HG03432 (cell line): Measurements from ENCODE around the gene PDZD2.
A peak's percentile ranks its signal among the peaks of the same experiment; 100 is the strongest.

Experiments used
- ATAC-seq: cut with Tn5 transposase; IDR thresholded peaks from one replicate; pipeline ENCODE4 v1.9.1; 2021; ENCODE audit warnings: mild to moderate bottlenecking, moderate library complexity; ENCODE audit not compliant: unreplicated experiment

Gene PDZD2

DNA sequence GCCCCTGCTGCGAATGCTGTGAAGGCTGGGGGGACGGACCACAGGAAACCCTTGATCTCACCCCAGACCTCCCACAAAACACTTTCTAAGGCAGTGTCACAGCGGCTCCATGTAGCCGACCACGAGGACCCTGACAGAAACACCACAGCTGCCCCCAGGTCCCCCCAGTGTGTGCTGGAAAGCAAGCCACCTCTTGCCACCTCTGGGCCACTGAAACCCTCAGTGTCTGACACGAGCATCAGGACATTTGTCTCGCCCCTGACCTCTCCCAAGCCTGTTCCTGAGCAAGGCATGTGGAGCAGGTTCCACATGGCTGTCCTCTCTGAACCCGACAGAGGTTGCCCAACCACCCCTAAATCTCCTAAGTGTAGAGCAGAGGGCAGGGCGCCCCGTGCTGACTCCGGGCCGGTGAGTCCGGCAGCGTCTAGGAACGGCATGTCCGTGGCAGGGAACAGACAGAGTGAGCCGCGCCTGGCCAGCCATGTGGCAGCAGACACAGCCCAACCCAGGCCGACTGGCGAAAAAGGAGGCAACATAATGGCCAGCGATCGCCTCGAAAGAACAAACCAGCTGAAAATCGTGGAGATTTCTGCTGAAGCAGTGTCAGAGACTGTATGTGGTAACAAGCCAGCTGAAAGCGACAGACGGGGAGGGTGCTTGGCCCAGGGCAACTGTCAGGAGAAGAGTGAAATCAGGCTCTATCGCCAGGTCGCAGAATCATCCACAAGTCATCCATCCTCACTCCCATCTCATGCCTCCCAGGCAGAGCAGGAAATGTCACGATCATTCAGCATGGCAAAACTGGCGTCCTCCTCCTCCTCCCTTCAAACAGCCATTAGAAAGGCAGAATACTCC lies 450.4 kb downstream of the PDZD2 start:
- ATAC-seq, result no peak

DNA sequence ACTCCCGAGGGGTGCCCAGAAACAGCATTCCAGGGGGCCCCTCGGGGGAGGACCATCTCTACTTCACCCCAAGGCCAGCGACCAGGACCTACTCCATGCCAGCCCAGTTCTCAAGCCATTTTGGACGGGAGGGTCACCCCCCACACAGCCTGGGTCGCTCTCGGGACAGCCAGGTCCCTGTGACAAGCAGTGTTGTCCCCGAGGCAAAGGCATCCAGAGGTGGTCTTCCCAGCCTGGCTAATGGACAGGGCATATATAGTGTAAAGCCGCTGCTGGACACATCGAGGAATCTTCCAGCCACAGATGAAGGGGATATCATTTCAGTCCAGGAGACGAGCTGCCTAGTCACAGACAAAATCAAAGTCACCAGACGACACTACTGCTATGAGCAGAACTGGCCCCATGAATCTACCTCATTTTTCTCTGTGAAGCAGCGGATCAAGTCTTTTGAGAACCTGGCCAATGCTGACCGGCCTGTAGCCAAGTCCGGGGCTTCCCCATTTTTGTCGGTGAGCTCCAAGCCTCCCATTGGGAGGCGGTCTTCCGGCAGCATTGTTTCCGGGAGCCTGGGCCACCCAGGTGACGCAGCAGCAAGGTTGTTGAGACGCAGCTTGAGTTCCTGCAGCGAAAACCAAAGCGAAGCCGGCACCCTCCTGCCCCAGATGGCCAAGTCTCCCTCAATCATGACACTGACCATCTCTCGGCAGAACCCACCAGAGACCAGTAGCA lies 451.3 kb downstream of the PDZD2 start:
- ATAC-seq, result no peak

DNA sequence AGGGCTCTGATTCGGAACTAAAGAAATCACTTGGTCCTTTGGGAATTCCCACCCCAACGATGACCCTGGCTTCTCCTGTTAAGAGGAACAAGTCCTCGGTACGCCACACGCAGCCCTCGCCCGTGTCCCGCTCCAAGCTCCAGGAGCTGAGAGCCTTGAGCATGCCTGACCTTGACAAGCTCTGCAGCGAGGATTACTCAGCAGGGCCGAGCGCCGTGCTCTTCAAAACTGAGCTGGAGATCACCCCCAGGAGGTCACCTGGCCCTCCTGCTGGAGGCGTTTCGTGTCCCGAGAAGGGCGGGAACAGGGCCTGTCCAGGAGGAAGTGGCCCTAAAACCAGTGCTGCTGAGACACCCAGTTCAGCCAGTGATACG lies 451.8 kb downstream of the PDZD2 start:
- ATAC-seq, result no peak

DNA sequence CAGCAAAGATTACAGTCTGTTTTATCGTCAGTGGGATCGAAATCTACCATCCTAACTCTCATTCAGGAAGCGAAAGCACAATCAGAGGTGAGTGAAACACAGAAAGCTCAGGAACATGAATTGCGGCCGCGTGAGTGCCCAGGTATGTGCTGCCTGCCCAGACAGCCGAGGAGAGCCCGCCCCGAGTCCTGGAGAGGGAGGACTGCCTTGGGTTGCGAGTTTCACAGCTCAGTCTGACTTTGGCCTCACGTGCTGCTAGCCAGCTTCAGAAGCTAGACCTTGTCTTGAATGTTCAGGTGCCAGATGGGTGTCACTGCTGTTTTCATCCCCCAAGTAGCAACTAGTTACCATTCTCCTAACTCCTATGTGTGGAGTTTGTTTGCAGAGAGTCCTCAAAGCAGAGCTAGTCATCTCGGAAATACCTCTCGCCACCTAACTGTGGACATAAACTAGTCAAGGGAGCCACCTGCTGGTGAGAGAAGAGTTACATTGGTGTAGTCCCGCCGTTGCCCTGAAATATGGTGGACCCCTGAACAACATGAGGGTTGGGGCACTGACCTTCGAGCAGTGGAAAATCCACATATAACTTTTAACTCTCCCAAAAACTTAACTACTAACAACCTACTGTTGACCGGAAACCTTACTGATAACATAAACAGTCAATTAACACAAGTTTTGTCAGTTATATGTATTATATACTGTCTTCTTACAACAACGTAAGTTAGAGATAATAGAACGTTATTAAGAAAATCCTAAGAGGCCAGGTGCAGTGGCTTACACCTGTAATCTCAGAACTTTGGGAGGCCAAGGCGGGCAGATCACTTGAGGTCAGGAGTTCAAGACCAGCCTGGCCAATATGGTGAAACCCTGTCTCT lies 454.2 kb downstream of the PDZD2 start:
- ATAC-seq, result peak; percentile 94

DNA sequence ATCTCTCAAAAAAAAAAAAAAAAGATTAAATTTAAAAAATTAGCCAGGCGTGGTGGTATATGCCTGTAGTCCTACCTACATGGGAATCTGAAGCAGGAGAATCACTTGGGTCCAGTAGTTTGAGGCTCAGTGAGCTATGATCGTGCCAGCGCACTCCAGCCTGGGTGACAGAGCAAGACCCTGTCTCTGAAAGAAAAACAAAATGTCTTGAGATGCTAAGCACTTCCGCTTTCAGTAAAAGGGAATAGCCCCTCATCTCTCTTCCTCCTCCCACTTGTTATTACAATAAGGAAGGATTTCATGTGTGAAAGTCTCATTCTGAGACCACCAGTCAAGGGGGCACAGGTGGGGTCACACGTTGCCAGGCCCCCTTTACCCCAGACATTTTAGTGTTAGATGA lies 455.8 kb downstream of the PDZD2 start:
- ATAC-seq, result no peak

DNA sequence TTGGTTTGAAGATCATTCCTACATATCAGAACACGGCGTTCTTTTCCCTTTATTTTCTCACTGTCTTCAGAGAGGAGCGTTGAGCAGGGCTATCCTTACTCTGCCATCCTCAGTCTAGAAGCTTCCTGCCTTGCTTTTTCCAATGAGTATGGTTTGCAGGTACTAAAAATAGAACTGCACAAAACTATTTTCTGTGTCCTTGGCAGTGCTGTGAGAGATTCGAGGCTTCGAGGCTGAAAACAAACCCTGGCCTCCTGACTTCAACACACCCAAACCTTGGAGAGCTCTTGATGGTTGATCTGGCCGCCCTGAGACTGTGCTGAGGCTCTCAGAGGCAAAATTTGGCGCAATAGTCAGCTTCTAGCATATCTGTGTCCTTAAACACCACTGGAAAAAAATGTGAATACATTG lies 456.3 kb downstream of the PDZD2 start:
- ATAC-seq, result no peak

DNA sequence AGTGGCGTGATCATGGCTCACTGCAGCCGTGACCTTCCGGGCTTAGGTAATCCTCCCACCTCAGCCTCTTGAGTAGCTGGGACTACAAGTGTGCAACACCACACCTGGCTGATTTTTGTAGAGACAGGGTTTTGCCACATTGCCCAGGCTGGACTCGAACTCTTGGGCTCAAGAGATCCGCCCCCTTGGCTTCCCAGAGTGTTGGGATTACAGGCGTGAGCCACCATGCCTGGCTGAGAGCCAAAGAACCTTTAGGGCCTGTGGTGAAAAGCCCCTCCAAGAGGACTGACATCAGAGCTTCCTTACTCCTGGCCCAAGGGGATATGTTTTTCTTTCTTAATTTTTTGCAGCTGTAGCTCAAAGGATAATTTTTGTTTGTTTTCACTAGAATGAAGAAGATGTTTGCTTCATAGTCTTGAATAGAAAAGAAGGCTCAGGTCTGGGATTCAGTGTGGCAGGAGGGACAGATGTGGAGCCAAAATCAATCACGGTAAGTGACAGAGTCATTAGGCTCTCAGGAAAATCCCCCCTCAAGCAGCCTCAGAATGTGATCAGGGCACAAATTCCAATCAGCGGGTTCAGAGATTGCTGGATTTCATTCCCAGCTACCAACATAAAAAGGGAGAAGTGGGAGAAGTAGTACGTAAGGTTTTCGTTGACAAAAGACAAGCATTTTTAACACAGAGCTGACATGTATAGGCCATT lies 458.1 kb downstream of the PDZD2 start:
- ATAC-seq, result no peak

DNA sequence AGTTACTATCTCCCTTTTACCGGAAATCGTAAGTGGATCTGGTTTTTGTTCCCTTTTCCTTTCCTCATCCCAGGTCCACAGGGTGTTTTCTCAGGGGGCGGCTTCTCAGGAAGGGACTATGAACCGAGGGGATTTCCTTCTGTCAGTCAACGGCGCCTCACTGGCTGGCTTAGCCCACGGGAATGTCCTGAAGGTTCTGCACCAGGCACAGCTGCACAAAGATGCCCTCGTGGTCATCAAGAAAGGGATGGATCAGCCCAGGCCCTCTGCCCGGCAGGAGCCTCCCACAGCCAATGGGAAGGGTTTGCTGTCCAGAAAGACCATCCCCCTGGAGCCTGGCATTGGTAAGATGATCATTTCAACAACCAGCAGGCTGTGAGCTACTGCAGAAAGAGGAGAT lies 459.4 kb downstream of the PDZD2 start:
- no peak for ATAC-seq

DNA sequence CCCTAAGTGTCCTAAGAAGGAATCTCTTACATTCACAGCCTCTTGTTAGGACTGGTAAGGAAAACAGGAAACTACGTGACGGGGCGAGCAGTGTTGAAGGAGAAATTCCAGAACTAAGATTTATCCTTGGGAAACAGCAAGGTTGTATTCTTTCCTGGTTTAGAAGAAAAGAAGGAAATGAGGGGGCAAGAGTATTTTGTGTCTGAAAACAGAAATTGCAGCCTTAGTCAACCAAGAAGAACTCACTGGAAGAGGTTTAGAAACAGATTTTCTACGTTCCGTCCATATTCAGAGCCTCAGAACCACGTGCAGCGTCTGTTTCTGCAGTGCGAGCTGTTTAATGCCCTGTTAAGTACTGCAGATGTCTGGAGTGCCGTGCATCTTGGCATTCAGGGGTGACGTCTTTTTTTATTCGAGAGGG lies 460.0 kb downstream of the PDZD2 start:
- no peak for ATAC-seq

DNA sequence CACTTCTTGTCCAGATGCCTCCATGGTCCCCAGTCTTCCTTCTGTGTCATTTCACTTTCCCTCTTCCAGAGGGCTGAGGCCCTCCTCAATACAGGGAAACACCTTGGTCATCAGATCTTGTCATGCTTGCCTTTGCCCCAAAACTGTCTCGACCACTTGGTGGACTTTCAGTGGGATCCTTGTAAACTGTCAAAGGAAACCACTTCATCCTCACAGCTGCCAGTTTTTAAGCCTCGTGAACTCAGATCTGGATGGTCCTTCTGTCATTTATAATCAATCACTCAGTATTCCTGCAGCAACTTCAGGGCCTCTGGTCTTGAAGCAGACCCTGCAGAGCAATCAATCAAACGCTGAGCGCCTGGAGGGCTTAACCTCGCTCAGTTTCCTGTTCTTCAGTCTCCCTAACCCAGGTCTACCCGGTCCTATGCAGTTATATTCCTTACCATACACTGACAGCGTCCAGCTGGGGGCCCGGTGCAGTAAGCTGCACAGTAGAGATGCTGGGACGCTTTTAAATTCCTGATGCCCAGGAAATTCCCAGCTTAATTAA lies 460.6 kb downstream of the PDZD2 start:
- ATAC-seq, result no peak

DNA sequence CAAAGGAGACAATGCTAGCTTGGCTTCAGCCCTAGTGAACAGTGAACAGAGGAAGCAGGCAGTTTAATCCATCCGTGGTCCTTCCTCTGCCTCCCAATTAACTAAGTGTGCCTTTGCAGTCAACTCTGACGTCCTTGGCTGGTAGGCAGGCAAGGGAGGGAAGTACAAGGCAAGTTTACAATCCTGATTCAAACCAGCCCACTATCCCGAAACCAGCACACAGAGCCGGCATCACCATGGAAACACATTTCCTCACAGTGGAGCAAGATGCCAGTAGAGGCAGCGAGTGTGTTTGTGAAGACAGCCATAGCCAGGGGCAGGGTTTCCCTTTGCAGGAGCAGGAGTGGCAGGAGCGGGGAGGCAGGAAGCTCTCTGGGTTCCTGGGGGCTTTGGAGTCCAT lies 461.3 kb downstream of the PDZD2 start:
- ATAC-seq, result no peak

DNA sequence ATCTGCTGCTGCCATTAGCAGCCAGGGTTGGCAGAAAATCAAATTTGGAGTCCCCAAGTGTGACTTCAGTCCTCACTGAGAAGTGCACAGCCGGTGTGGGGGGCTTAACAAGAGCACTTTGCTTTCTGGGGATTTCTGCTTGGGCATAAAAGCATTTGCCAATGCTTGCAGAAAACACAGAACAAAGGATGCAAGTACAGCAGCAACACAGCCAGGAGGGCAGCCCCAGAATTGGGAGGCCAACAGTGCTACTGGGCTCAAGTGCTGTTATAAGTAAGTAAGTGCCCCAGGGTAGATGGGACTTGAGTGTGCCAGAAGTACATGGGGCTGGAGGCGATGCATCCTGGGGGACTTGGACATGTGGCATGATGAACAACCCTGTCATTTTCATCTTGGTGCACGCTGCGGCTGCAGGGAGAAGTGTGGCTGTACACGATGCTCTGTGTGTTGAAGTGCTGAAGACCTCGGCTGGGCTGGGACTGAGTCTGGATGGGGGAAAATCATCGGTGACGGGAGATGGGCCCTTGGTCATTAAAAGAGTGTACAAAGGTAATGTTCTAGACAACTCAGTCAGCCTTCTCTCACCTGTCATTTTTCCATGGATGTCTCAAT lies 461.9 kb downstream of the PDZD2 start:
- no peak for ATAC-seq

DNA sequence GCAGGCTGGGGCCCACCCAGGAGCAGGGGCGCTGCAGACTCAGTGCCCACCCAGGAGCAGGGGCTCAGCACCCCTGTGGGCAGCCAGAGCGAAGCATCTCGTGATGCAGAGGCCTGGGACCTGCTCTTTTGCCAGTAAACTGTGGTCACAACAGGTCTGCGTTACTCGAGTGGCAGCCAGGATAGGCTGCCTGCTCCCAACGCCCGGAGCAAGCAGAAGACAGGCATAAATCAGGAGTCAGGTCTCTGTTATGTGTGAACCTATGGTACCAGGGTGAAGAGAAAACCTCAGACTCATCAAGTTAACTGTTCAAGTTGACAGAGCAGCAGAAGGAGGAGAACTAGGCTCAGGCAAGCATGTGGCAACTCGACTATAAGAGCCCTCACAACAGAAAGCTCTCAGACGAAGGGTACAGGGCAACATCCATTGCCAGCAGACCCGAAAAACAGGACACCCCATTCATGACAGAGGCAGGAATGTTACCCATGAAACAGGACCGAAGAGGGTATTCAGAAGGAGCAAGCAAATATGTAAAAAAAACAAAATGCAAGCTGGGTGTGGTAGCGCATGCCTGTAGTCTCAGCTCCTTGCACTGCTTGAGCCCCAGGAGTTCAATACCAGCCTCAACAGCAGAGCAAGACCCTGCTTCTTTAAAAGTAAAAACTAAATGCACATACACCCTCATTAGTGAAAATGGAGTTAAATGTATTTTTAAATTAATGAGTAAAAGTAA lies 463.5 kb downstream of the PDZD2 start:
- no peak for ATAC-seq

DNA sequence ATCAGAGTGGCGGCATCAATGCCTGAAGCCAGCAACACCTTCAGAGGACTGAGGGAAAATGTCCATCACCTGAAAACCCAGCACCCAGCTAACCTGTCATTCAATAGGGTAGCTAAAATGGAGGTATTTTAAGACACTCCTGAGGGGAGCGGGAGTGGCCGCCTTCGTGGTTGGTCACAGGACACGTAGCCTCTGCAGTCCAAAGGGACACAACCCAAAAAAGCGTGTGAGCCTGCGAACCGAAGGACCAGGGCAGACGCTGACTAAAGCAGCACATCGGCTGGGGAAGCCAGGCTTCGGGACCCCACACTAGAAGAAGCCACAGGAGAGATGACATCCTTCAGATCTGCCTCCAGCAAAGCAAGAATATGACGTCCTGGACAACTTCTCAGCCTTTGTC lies 464.6 kb downstream of the PDZD2 start:
- no peak for ATAC-seq

DNA sequence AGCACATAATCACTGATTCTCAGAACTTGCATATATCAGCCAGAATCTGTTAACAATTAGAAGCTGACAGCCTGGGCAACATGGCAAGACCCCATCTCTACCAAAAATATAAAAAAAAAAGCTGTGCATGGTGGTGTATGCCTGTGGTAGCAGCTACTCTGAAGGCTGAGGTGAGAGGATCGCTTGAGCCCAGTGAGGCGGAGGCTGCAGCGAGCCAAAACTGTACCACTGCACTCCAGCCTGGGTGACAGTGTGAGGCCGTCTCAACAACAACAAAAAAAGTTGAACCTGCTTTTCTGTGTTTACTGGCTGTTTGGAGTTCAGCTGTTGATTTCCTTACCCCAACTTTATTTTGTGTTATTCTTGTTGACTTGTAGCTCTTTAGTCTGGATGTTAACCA lies 468.4 kb downstream of the PDZD2 start:
- no peak for ATAC-seq

DNA sequence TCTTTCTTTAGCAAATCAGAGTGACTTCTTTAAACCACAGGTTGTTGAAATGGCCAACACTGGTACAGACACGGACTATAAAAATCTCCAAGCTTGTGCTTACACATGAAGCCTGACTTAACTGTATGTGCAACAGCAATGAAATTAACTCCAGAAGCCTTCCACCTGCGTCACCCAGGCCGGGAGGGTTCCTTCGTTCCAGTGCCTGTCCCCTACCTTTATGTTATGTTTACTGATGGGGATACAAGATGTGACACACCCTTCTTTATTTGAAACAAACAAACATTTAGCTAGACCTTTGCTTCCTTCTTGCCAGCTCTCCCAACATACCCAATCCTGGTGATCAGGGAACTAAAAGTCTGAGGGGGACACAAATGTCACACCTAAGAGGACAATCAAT lies 469.2 kb downstream of the PDZD2 start:
- no peak for ATAC-seq

DNA sequence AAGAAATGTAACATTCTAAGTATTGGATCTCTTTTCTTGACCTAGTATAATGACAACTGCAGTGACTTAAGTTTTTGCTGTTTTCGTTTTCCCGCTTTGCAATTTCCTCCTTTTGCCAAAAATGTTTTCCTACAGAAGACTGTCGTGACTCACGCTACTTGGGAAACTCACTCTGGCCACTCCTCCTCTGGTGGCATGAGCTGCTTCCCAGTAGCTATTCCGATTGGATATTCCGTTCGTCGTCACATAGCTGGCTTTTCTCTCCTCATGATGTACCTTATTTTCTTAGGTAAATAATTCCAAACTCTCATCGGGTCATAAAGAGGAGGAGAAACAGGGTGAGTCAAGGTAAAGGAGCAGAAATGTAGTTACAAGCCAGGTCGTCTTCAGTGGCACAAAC lies 470.3 kb downstream of the PDZD2 start:
- no peak for ATAC-seq

DNA sequence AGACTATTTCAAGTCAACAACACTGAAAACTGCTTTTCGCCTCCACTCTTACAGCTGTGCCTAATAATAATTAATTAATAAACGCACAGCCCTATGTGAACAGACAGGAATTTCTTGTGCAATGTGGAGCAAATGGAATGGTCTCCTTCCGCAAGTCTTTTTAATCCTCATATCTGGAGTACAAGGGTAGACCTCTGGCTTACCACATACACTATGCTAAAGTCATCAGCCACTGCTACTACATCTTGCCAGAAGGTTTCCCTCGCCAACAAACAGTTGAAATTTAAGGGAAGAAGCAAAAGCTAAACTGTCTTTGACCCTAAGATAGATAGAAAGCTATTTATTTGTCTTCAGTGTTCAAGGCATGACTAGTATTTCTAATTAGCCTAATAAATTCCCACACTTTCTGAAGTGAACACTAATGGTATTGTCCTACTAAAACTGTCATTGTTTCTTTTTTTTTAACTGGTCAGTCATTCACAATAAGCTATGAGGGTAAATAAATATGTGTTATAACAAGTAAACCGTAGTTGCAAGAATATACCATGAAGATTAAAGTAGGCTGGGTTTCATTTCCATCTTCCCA lies 471.3 kb downstream of the PDZD2 start:
- no peak for ATAC-seq

DNA sequence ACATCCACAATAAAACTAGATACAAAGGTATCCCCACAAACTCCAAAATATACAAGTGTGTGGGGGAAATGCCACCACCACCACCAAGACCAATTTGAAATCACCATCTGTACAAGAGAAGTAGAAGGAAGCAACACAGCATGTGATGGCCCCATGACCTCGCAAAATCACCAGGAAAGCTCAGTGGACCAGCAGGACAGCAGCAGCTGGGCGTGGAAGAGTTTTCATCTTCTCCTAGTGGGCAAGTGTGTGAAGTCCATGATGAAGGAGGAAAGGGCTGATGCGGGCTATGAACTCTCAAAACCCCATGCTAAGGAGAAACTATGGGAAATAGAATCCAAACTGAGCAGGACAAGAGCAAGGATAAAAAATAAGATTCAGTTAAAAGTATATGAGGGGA lies 477.1 kb downstream of the PDZD2 start:
- ATAC-seq, result no peak
